Ectodermal cell (in vitro differentiated cells): Measurements from ENCODE around the gene IVNS1ABP.
A peak's percentile ranks its signal among the peaks of the same experiment; 100 is the strongest.
"Not testable (repeated sequence)": the region's sequence is repeated elsewhere in the genome, so short reads cannot be mapped to it uniquely, and the experiment has no call there.

Source experiments
- H3K27ac ChIP-seq: 2 replicates; pipeline ENCODE4 v1.7.0; 2013; ENCODE audit warnings: mild to moderate bottlenecking, low read depth, low read length; ENCODE audit not compliant: insufficient read depth, poor library complexity, severe bottlenecking
- H3K27me3 ChIP-seq: 2 replicates; pipeline ENCODE4 v1.7.0; 2013; ENCODE audit warnings: mild to moderate bottlenecking, low read length; ENCODE audit not compliant: insufficient read depth, control insufficient read depth, poor library complexity, severe bottlenecking
- H3K36me3 ChIP-seq: one replicate; pipeline ENCODE4 v1.7.0; 2013; ENCODE audit warnings: low read length; ENCODE audit not compliant: control insufficient read depth, insufficient read depth
- H3K4me1 ChIP-seq: one replicate; pipeline ENCODE4 v1.7.0; 2013; ENCODE audit warnings: low read length; ENCODE audit not compliant: control insufficient read depth, insufficient read depth
- H3K4me3 ChIP-seq: 2 replicates; pipeline ENCODE4 v1.7.0; 2013; ENCODE audit warnings: low read depth, low read length, control low read depth; ENCODE audit not compliant: insufficient read depth
- H3K9me3 ChIP-seq: 2 replicates; pipeline ENCODE4 v1.7.0; 2013; ENCODE audit warnings: mild to moderate bottlenecking, low read length, moderate library complexity; ENCODE audit not compliant: control insufficient read depth
- WGBS, 2 experiments: methylation state at CpG; one replicate each; pipeline ENCODE4 v1.1.7; 2013; ENCODE audit warnings: missing lambda C conversion rate in 2 of 2; 5-methylcytosine and 5-hydroxymethylcytosine counted together

The IVNS1ABP gene

DNA sequence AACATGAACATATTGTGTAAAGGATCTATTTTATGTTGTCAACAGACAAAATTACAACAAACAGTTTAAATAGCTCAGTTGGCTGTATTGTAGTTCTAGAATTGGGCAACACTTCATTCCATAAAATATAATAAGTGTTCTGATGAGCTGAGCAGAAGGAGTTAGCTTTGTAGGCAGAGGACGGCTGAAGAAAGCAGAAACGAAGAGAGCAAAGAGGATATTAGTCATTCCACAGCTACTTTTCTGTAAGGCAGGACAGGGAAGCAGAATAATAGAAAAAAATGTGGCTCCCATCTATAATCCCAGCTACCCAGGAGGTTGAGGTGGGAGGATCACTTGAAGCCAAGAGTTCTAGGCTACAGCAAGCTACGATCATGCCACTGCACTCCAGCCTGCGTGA lies 20.2 kb upstream of the IVNS1ABP start:
- Histone ChIP-seq H3K9me3 (no peaks in the 10 kb centered on the region), H3K27ac (no peak overlapping the region), H3K36me3 (no peaks in the 10 kb centered on the region), H3K4me3 (no peak overlapping the region), H3K4me1 (no peaks in the 10 kb centered on the region), H3K27me3 (no peaks in the 10 kb centered on the region)
- WGBS, 2 experiments, result 90 to 94% methylated on average over 4 of the region's 4 CpGs

DNA sequence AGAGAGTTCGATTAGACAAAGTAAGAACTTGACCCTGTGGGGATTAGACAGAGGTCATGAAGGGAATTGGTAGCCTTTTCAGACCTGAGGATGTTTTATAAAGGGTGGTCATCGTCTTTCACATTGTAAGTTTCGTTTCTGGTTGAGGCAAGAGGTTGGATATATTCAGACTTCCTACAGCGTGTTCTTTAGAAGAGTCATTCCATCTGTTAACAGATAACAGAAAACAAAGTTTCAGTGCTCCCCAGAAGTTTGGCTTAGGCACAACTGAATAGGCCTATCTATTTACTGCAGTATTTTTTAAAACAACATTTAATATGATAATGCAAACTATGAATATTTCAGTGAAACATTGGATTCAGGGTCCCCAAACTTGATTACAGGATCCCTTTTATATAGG lies 17.1 kb upstream of the IVNS1ABP start:
- H3K27me3 ChIP-seq, result no peaks in the 10 kb centered on the region
- H3K36me3 ChIP-seq, result no peaks in the 10 kb centered on the region
- no peaks in the 10 kb centered on the region for H3K4me1 ChIP-seq
- H3K9me3 ChIP-seq, result no peaks in the 10 kb centered on the region
- H3K27ac ChIP-seq, result no peak overlapping the region
- no peak overlapping the region for H3K4me3 ChIP-seq
- 88 to 98% methylated on average over 4 of the region's 4 CpGs for WGBS, 2 experiments

DNA sequence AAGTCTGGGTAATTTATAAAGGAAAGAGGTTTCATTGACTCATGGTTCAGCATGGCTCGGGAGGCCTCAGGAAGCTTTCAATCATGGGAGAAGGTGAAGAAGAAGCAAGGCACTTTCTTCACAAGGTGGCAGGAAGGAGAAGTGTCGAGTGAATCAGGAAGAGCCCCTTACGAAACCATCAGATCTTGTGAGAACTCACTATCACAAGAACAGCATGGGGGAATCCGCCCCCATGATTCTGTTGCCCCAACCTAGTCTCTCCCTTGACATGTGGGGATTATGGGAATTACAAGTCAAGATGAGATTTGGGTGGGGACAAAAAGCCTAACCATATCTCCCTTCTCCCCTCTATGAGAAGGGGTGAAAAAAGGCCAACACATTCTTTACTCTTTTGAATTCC lies 11.2 kb upstream of the IVNS1ABP start:
- Histone ChIP-seq H3K9me3 (no peaks in the 10 kb centered on the region), H3K4me1 (no peaks in the 10 kb centered on the region), H3K36me3 (no peaks in the 10 kb centered on the region), H3K4me3 (no peak overlapping the region), H3K27me3 (no peaks in the 10 kb centered on the region), H3K27ac (no peak overlapping the region)
- WGBS, 2 experiments, result 92 to 95% methylated on average over 3 to 4 of the region's 4 CpGs

DNA sequence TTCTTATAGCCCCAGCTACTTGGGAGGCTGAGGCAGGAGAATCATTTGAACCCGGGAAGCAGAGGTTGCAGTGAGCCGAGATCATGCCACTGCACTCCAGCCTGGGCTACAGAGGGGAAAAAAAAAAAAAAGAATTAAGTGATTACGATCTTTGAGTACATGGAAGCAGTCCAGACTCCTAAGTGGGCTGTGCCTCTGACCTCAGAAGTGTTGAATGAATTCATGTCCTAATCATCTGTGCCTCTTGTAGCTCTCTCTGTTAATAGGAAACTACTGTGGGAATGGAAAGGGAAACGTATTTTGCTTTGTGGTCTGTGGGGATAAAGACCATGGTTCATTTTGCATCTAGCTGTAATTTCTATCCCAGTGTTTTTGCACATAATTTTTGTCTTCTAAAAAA lies 8.4 kb upstream of the IVNS1ABP start:
- no peaks in the 10 kb centered on the region for H3K4me1 ChIP-seq
- no peaks in the 10 kb centered on the region for H3K9me3 ChIP-seq
- no peaks in the 10 kb centered on the region for H3K36me3 ChIP-seq
- H3K4me3 ChIP-seq, result no peak overlapping the region
- 94 to 97% methylated on average over 4 of the region's 4 CpGs for WGBS, 2 experiments
- no peak overlapping the region for H3K27ac ChIP-seq
- H3K27me3 ChIP-seq, result no peaks in the 10 kb centered on the region

DNA sequence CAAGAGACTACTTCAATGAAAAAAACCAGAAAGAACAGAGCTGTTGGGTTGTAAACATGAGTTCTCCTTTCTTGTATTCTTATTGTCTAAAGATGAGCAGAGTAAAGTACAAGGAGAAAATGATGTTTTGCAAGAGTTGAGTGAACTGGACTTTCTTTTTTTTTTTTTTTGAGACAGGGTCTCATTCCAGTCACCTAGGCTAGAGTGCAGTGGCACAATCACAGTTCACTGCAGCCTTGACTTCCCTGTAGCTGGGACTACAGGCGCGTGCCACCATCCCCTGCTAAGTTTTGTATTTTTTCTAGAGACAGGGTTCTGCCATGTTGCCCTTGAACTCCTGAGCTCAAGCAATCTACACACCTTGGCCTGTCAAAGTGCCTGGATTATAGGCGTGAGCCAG lies 7.1 kb upstream of the IVNS1ABP start:
- Histone ChIP-seq H3K27ac (no peak overlapping the region), H3K4me1 (no peaks in the 10 kb centered on the region), H3K27me3 (no peaks in the 10 kb centered on the region), H3K4me3 (no peak overlapping the region), H3K36me3 (no peaks in the 10 kb centered on the region), H3K9me3 (no peaks in the 10 kb centered on the region)
- WGBS, 2 experiments, result 91 to 94% methylated on average over 3 of the region's 3 CpGs

DNA sequence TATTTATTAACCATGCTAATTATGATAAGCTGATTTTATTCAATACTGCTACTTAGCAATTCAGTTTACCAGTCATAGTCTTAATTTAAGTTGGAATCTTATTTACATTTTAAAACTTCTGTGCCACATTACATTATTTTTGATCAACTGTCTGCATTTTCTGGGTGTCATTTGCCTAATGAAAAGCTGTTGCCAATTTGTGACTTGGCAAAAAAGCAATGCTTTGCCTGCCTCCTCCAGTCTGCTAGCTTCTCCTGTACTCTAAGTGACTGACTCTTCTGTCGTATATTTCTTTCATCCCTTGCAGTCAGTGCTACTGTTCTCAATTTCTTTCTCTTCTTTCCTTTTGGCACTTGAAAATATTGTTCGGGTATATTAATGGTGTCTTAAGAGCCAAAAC lies 5.6 kb upstream of the IVNS1ABP start:
- Histone ChIP-seq H3K4me3 (no peak overlapping the region), H3K27ac (no peak overlapping the region), H3K9me3 (no peaks in the 10 kb centered on the region), H3K27me3 (no peaks in the 10 kb centered on the region), H3K36me3 (no peaks in the 10 kb centered on the region), H3K4me1 (peaks cover 3% of the 10 kb centered on the region)
- 90 to 100% methylated on average over 1 of the region's 2 CpGs for whole genome bisulfite sequencing, 2 experiments

DNA sequence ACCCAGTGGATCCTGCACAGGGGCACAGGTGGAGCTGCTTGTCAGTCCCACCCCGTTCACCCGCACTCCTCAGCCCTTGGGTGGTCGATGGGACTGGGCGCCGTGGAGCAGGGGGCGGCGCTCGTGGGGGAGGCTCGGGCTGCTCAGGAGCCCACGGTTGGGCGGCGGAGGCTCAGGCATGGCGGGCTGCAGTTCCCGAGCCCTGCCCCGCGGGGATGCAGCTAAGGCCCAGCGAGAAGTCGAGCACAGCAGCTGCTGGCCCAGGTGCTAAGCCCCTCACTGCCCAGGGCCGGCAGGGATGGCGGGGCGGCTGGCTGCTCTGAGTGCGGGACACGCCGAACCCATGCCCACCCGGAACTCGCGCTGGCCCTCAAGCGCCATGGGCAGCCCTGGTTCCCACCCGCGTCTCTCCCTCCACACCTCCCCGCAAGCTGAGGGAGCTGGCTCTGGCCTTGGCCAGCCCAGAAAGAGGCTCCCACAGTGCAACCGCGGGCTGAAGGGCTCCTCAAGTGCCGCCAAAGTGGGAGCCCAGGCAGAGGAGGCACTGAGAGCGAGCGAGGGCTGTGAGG lies 4.7 kb upstream of the IVNS1ABP start:
- not testable (repeated sequence) for H3K4me3 ChIP-seq, H3K27ac ChIP-seq, H3K9me3 ChIP-seq, H3K36me3 ChIP-seq, H3K27me3 ChIP-seq, H3K4me1 ChIP-seq
- WGBS, 2 experiments, result 96 to 98% methylated on average over 36 of the region's 36 CpGs

DNA sequence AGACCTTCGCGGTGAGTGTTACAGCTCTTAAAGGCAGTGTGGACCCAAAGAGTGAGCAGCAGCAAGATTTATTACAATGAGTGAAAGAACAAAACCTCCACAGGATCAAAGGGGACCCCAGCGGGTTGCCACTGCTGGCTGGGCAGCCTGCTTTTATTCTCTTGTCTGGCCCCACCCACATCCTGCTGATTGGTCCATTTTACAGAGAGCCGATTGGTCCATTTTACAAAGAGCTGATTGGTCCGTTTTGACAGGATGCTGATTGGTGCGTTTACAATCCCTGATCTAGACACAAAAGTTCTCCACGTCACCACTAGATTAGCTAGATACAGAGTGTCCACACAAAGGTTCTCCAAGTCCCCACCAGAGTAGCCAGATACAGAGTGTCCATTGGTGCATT lies 4.1 kb upstream of the IVNS1ABP start:
- H3K4me3 ChIP-seq, H3K27ac ChIP-seq, H3K27me3 ChIP-seq, H3K9me3 ChIP-seq, H3K4me1 ChIP-seq, H3K36me3 ChIP-seq: not testable (repeated sequence)
- 91 to 96% methylated on average over 7 of the region's 7 CpGs for WGBS, 2 experiments

DNA sequence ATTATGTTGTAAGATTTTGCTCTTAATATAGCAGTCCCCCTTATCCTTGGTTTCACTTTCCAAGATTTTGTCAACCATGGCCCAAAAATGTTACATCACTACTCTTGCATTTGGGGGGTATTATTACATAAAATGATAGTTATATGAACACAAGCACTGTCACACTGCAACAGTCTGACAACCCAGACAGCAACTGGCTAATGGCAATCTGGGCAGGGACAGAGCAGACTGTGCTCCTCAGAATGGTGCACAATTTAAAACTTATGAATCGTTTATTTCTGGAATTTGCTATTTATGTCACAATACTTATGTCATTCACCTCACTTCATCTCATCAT lies 2.1 kb upstream of the IVNS1ABP start:
- no peak overlapping the region for H3K27ac ChIP-seq
- peaks cover 5% of the 10 kb centered on the region for H3K4me1 ChIP-seq
- 95 to 100% methylated on average over 1 of the region's 1 CpG for WGBS, 2 experiments
- no peak overlapping the region for H3K4me3 ChIP-seq
- no peaks in the 10 kb centered on the region for H3K36me3 ChIP-seq
- H3K27me3 ChIP-seq, result no peaks in the 10 kb centered on the region
- H3K9me3 ChIP-seq, result no peaks in the 10 kb centered on the region

DNA sequence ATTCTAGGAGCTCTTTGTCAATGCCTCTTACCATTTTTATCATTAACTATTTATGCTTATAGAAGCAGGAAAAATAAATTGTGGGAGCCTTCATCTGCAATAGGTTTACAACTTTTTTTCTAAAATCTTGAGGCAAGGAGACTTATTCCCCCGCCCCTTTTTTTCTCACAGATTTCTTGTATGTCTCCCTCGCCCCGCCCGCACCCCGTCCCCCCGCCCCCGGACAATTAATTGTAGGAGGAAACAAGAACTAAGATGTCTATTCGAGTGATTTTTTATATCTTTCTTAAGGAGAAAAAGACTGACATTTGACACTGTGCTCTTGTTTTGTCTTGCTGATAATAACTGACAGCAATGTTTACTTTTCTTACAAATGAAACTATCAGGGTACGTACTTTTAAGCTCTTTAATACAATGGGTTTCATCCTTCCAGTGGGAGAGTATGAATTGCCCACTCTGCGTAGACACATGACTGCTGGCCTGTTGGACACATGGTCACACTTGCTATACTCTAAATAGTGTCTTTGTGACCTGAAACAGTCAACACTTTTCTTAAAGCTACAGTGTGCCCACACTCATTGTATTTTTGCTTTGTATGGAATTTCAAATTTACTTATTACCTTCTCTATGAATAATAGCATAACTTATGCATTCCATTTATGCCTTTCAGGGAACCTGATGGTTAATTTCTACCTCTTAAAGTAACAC lies 1.5 kb upstream of the IVNS1ABP start:
- Histone ChIP-seq H3K4me3 (no peak overlapping the region), H3K9me3 (no peaks in the 10 kb centered on the region), H3K27ac (no peak overlapping the region), H3K27me3 (no peaks in the 10 kb centered on the region), H3K36me3 (no peaks in the 10 kb centered on the region), H3K4me1 (peaks cover 5% of the 10 kb centered on the region)
- 91 to 98% methylated on average over 10 of the region's 10 CpGs for WGBS, 2 experiments

DNA sequence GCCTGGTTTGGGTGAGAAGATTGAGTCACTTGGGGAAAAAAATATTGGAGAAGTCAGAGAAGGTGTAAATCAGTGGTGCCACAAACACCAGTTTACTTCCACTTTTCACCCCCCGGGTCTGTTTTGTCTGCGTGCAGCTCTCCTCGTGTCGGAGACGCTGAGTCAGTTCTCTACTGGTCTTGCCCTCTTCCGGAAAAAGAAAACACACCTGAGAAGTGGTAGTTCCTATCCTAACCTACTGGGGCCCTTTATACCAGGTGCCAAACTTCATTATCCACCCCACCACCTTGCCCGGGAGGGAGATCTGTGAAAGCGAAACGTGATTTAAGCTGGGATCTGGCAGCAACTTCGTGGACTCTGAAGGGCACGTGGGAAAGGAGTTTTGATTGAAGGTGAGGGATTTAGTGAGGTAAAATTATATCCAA lies 855 bp upstream of the IVNS1ABP start:
- 57 to 62% methylated on average over 11 of the region's 11 CpGs for WGBS, 2 experiments
- peak overlapping the region; percentile 81 for H3K27ac ChIP-seq
- H3K4me1 ChIP-seq, result peaks cover 5% of the 10 kb centered on the region
- H3K27me3 ChIP-seq, result no peaks in the 10 kb centered on the region
- H3K36me3 ChIP-seq, result no peaks in the 10 kb centered on the region
- no peaks in the 10 kb centered on the region for H3K9me3 ChIP-seq
- peak overlapping the region; percentile 90 for H3K4me3 ChIP-seq
